Brain microvascular endothelial cell (primary cell): ENCODE measurements around the gene MAPK8IP3.

Experiments
- DNase-seq: peaks from one replicate; pipeline ENCODE4 v3.0.0-alpha.2; 2020
- H3K27ac ChIP-seq: fragments of 250-450 bp; sonication (Bioruptor Pico); 2 replicates; pipeline ENCODE4 v1.5.1; 2020; ENCODE audit warnings: mild to moderate bottlenecking, moderate library complexity
- H3K27me3 ChIP-seq: fragments of 250-450 bp; sonication (Bioruptor Pico); replicated peaks from 2 replicates; pipeline ENCODE4 v1.5.1; 2020; ENCODE audit warnings: mild to moderate bottlenecking
- H3K36me3 ChIP-seq: fragments of 250-450 bp; sonication (Bioruptor Pico); replicated peaks from 2 replicates; pipeline ENCODE4 v1.5.1; 2020; ENCODE audit warnings: mild to moderate bottlenecking
- H3K4me3 ChIP-seq: 2 replicates; pipeline ENCODE4 v1.5.1; 2011; ENCODE audit warnings: low read depth, mild to moderate bottlenecking, control low read depth, low read length, moderate library complexity
- CTCF ChIP-seq: IDR thresholded peaks from 2 replicates; pipeline ENCODE4 v1.5.1; 2011; ENCODE audit warnings: low read depth, mild to moderate bottlenecking, moderate library complexity, low read length, control low read depth, inconsistent platforms; ENCODE audit errors: missing control alignments
- in situ Hi-C: cut with HindIII; loops from 2 replicates; pipeline ENCODE4 v1.10.0; 2017; ENCODE audit warnings: low sequenced_read_pairs, low pct_ligation_motif_present

MAPK8IP3 gene

GRCh38 chr16:1769402-1770300 is 63.7 kb downstream of the MAPK8IP3 start:
- Histone ChIP-seq H3K36me3 (peaks cover 50% of the 10 kb centered on the region), H3K4me3 (no peak overlapping the region), H3K27ac (no peak overlapping the region), H3K27me3 (no peaks in the 10 kb centered on the region)
- in situ Hi-C loops: no loop called here
- DNase-seq: no peak
- no peak for TF ChIP-seq CTCF

GRCh38 chr16:1770328-1771187 is 64.6 kb downstream of the MAPK8IP3 start:
- Histone ChIP-seq H3K36me3 (peaks cover 50% of the 10 kb centered on the region), H3K27ac (peak overlapping the region; percentile 27), H3K27me3 (no peaks in the 10 kb centered on the region), H3K4me3 (peak overlapping the region; percentile 79)
- DNase-seq: peak; percentile 33
- in situ Hi-C loops: no loop called here
- TF ChIP-seq CTCF: no peak

GRCh38 chr16:1771188-1771863 is 65.3 kb downstream of the MAPK8IP3 start, which contains the start of gene NME3:
TSS of gene NME3 (minus strand) at chr16:1771543. CDS start at chr16:1771534, 9 bp downstream.
- peak; percentile 56 for DNase-seq
- Histone ChIP-seq H3K36me3 (peaks cover 49% of the 10 kb centered on the region), H3K27ac (peak within 1 kb of the TSS; percentile 63), H3K4me3 (peak within 1 kb of the TSS; percentile 79), H3K27me3 (no peaks in the 10 kb centered on the region)
- no peak for TF ChIP-seq CTCF
- in situ Hi-C loops: no loop called here

GRCh38 chr16:1771864-1772361 is 65.9 kb downstream of the MAPK8IP3 start:
- Histone ChIP-seq H3K27me3 (no peaks in the 10 kb centered on the region), H3K27ac (peak overlapping the region; percentile 63), H3K36me3 (peaks cover 45% of the 10 kb centered on the region), H3K4me3 (peak overlapping the region; percentile 79)
- no peak for DNase-seq
- in situ Hi-C loops: no loop called here
- TF ChIP-seq CTCF: no peak

- no peak for TF ChIP-seq CTCF
- Histone ChIP-seq H3K27me3 (no peaks in the 10 kb centered on the region), H3K36me3 (peaks cover 44% of the 10 kb centered on the region), H3K27ac (peak within 1 kb of the TSS; percentile 63), H3K4me3 (peak within 1 kb of the TSS; percentile 79)
- in situ Hi-C loops: no loop called here
- DNase-seq: no peak
These were observed 66.4 kb downstream of the MAPK8IP3 start, which contains the start of gene EME2 for GRCh38 chr16:1772362-1772907. TSS of gene EME2 (plus strand) at chr16:1772810. CDS start at chr16:1773228, 418 bp downstream.
